Inflammatory macrophage treated with lipopolysaccharide for 4 hours (primary cell): ENCODE measurements around the gene POP7.
"Not testable (repeated sequence)": the region's sequence is repeated elsewhere in the genome, so short reads cannot be mapped to it uniquely, and the experiment has no call there.

ENCODE experiments used
- DNase-seq: peaks from one replicate; pipeline ENCODE4 v3.0.0-alpha.2; 2020

The POP7 gene

GRCh38 chr7:100705753-100706671 lies at the start of gene POP7:
Gene POP7 (plus strand): TSS chr7:100706121. CDS start chr7:100706831, 710 bp downstream.
- DNase-seq = peak; percentile 99

GRCh38 chr7:100662194-100662776 lies 43.6 kb upstream of the POP7 start:
- not testable (repeated sequence) for DNase-seq

GRCh38 chr7:100665168-100665726 lies 40.7 kb upstream of the POP7 start:
- no peak for DNase-seq

GRCh38 chr7:100667331-100668068 lies 38.4 kb upstream of the POP7 start:
- no peak for DNase-seq

- DNase-seq = no peak
Measured at GRCh38 chr7:100668069-100668449, 37.9 kb upstream of the POP7 start.

- DNase-seq = not testable (repeated sequence)
Measured at GRCh38 chr7:100669106-100669505, 36.8 kb upstream of the POP7 start.

GRCh38 chr7:100670074-100670473 lies 35.8 kb upstream of the POP7 start:
- DNase-seq = no peak

- no peak for DNase-seq
Measured at GRCh38 chr7:100671353-100672327, 34.3 kb upstream of the POP7 start.

GRCh38 chr7:100673302-100673941 lies 32.5 kb upstream of the POP7 start, which contains the start of gene GNB2:
Gene GNB2 (plus strand): TSS chr7:100673740. CDS start chr7:100676266, 2,526 bp downstream.
- peak; percentile 98 for DNase-seq

GRCh38 chr7:100673942-100674410 lies 31.9 kb upstream of the POP7 start:
- DNase-seq = peak; percentile 30

- peak; percentile 32 for DNase-seq
Measured at GRCh38 chr7:100674411-100675104, 31.4 kb upstream of the POP7 start.

GRCh38 chr7:100675105-100675451 lies 30.8 kb upstream of the POP7 start:
- DNase-seq = no peak

- peak; percentile 78 for DNase-seq
Measured at GRCh38 chr7:100675581-100676350, 30.2 kb upstream of the POP7 start.

- DNase-seq = no peak
Measured at GRCh38 chr7:100676501-100677306, 29.2 kb upstream of the POP7 start.

- no peak for DNase-seq
Measured at GRCh38 chr7:100677308-100678267, 28.3 kb upstream of the POP7 start.

- DNase-seq = no peak
Measured at GRCh38 chr7:100678291-100678984, 27.5 kb upstream of the POP7 start.
